GM21447 (cell line): ENCODE measurements around the gene ISCA2.
"Not testable (repeated sequence)": the region's sequence is repeated elsewhere in the genome, so short reads cannot be mapped to it uniquely, and the experiment has no call there.

ENCODE experiments used
- ATAC-seq: cut with Tn5 transposase; IDR thresholded peaks from one replicate; pipeline ENCODE4 v1.9.1; 2021; ENCODE audit not compliant: unreplicated experiment

Gene ISCA2

GRCh38 chr14:74493343-74494261 lies at the start of gene ISCA2:
TSS of gene ISCA2 (plus strand) at chr14:74493765. CDS start at chr14:74493775, 10 bp downstream.
- ATAC-seq: peak; percentile 85

GRCh38 chr14:74444866-74445265 lies 48.7 kb upstream of the ISCA2 start:
- no peak for ATAC-seq

- ATAC-seq: not testable (repeated sequence)
Observed at GRCh38 chr14:74454397-74454796, 39.2 kb upstream of the ISCA2 start.

GRCh38 chr14:74456684-74457564 lies 36.6 kb upstream of the ISCA2 start:
- ATAC-seq: no peak

GRCh38 chr14:74457565-74457895 lies 36.0 kb upstream of the ISCA2 start:
- ATAC-seq: no peak

GRCh38 chr14:74459289-74459946 lies 34.1 kb upstream of the ISCA2 start:
- ATAC-seq: no peak

GRCh38 chr14:74459976-74460375 lies 33.6 kb upstream of the ISCA2 start:
- ATAC-seq: no peak

- ATAC-seq: no peak
Observed at GRCh38 chr14:74462993-74463392, 30.6 kb upstream of the ISCA2 start.

- no peak for ATAC-seq
Observed at GRCh38 chr14:74463697-74464096, 29.9 kb upstream of the ISCA2 start.

GRCh38 chr14:74464785-74465184 lies 28.8 kb upstream of the ISCA2 start:
- ATAC-seq: no peak

- no peak for ATAC-seq
Observed at GRCh38 chr14:74465335-74465734, 28.2 kb upstream of the ISCA2 start.

GRCh38 chr14:74468513-74468912 lies 25.1 kb upstream of the ISCA2 start:
- no peak for ATAC-seq

- ATAC-seq: no peak
Observed at GRCh38 chr14:74469548-74470518, 23.7 kb upstream of the ISCA2 start.

GRCh38 chr14:74472601-74473000 lies 21.0 kb upstream of the ISCA2 start:
- ATAC-seq: no peak

- no peak for ATAC-seq
Observed at GRCh38 chr14:74474376-74474775, 19.2 kb upstream of the ISCA2 start.

GRCh38 chr14:74475678-74476077 lies 17.9 kb upstream of the ISCA2 start:
- ATAC-seq: no peak

GRCh38 chr14:74476107-74476506 lies 17.5 kb upstream of the ISCA2 start:
- ATAC-seq: no peak

- ATAC-seq: no peak
Observed at GRCh38 chr14:74476607-74477006, 17.0 kb upstream of the ISCA2 start.

- no peak for ATAC-seq
Observed at GRCh38 chr14:74478996-74479635, 14.4 kb upstream of the ISCA2 start.

- ATAC-seq: no peak
Observed at GRCh38 chr14:74480046-74480445, 13.5 kb upstream of the ISCA2 start.
